ENCODE measurements around the gene TTC17.
"Not testable (repeated sequence)": the region's sequence is repeated elsewhere in the genome, so short reads cannot be mapped to it uniquely, and the experiment has no call there.

The TTC17 gene

GRCh38 chr11:43358801-43359421 lies at the start of gene TTC17:
TTC17 (plus strand) TSS chr11:43358920; CDS start chr11:43358955, 35 bp downstream.
- DNase-seq = peak; percentile 90

- peak; percentile 92 for DNase-seq
Observed at GRCh38 chr11:43311791-43312607, 46.7 kb upstream of the TTC17 start, which contains the start of gene API5. API5 (plus strand) TSS chr11:43311996; CDS start chr11:43312128, 132 bp downstream.

GRCh38 chr11:43315966-43316365 lies 42.8 kb upstream of the TTC17 start:
- no peak for DNase-seq

- peak; percentile 41 for DNase-seq
Observed at GRCh38 chr11:43316451-43316850, 42.3 kb upstream of the TTC17 start.

- peak; percentile 90 for DNase-seq
Observed at GRCh38 chr11:43327987-43328386, 30.7 kb upstream of the TTC17 start.

GRCh38 chr11:43328482-43328881 lies 30.2 kb upstream of the TTC17 start:
- no peak for DNase-seq

- DNase-seq = no peak
Observed at GRCh38 chr11:43341159-43341558, 17.6 kb upstream of the TTC17 start.

- not testable (repeated sequence) for DNase-seq
Observed at GRCh38 chr11:43351426-43351825, 7.3 kb upstream of the TTC17 start.

- DNase-seq = no peak
Observed at GRCh38 chr11:43354311-43354710, 4.4 kb upstream of the TTC17 start.

GRCh38 chr11:43356336-43356735 lies 2.4 kb upstream of the TTC17 start:
- no peak for DNase-seq

GRCh38 chr11:43358279-43358800 lies 380 bp upstream of the TTC17 start:
- DNase-seq = no peak

- peak; percentile 10 for DNase-seq
Observed at GRCh38 chr11:43359422-43359818, 700 bp downstream of the TTC17 start.

- peak; percentile 25 for DNase-seq
Observed at GRCh38 chr11:43360361-43361032, 1.8 kb downstream of the TTC17 start.

- DNase-seq = peak; percentile 23
Observed at GRCh38 chr11:43366677-43367076, 8.0 kb downstream of the TTC17 start.

- DNase-seq = no peak
Observed at GRCh38 chr11:43367382-43368178, 8.9 kb downstream of the TTC17 start.

- no peak for DNase-seq
Observed at GRCh38 chr11:43376065-43376464, 17.3 kb downstream of the TTC17 start.

- DNase-seq = peak; percentile 73
Observed at GRCh38 chr11:43376594-43376993, 17.9 kb downstream of the TTC17 start.

GRCh38 chr11:43377389-43377788 lies 18.7 kb downstream of the TTC17 start:
- DNase-seq = no peak

GRCh38 chr11:43378897-43379296 lies 20.2 kb downstream of the TTC17 start:
- no peak for DNase-seq

- no peak for DNase-seq
Observed at GRCh38 chr11:43381802-43382201, 23.1 kb downstream of the TTC17 start.

- DNase-seq = no peak
Observed at GRCh38 chr11:43382614-43383013, 23.9 kb downstream of the TTC17 start.

GRCh38 chr11:43384393-43384792 lies 25.7 kb downstream of the TTC17 start:
- DNase-seq = no peak

- DNase-seq = no peak
Observed at GRCh38 chr11:43392713-43393112, 34.0 kb downstream of the TTC17 start.
